H1 (cell line): ENCODE results near the gene PTPRG. TPM values are rescaled to one million over a fixed set of nuclear protein-coding genes. Genes with fewer than 3 reads are reported as not detected.
A peak's percentile ranks its signal among the peaks of the same experiment; 100 is the strongest.

Experiments
- CTCF ChIA-PET: fragments of 300-600 bp; sonication (Branson Sonifier 250); formaldehyde crosslinking; loops from one replicate; lab custom pipeline; 2021; ENCODE audit not compliant: partially characterized antibody; lab: Charles Lee
- POLR2A ChIA-PET: fragments of 300-600 bp; sonication (Branson Sonifier 250); formaldehyde crosslinking; loops from one replicate; lab custom pipeline; 2021; ENCODE audit warnings: inconsistent platforms; ENCODE audit not compliant: partially characterized antibody; lab: Charles Lee
- DNase-seq, 2 experiments: peaks; one replicate each; pipeline versions ENCODE4 v3.0.0 to v3.0.0-alpha.2; 2010 to 2022; ENCODE audit warnings: low spot score in 2 of 2, low read depth in 1 of 2, mixed read lengths in 1 of 2
- FAIRE-seq: peaks from 2 replicates; lab custom pipeline; 2011; peaks lifted over from hg19 to GRCh38; lab: Jason Lieb, UNC
- H2AFZ ChIP-seq: 2 replicates; pipeline ENCODE4 v1.8.1; 2012; ENCODE audit warnings: low read length, inconsistent platforms
- H2AK5ac ChIP-seq: 2 replicates; pipeline ENCODE4 v1.6.1; 2013; ENCODE audit warnings: low read depth, low read length
- H2BK120ac ChIP-seq: replicated peaks from 2 replicates; pipeline ENCODE3; 2013; ENCODE audit warnings: low read depth, low read length, inconsistent platforms
- H2BK12ac ChIP-seq: 2 replicates; pipeline ENCODE4 v1.6.1; 2013; ENCODE audit warnings: low read depth, low read length
- H2BK15ac ChIP-seq: 2 replicates; pipeline ENCODE4 v1.6.1; 2013; ENCODE audit warnings: low read length
- H2BK20ac ChIP-seq: 2 replicates; pipeline ENCODE4 v1.6.1; 2013; ENCODE audit warnings: low read length
- H2BK5ac ChIP-seq: 2 replicates; pipeline ENCODE4 v1.6.1; 2013; ENCODE audit warnings: low read depth, low read length
- H3K14ac ChIP-seq: 2 replicates; pipeline ENCODE4 v1.6.1; 2013; ENCODE audit warnings: inconsistent platforms; ENCODE audit not compliant: insufficient read length
- H3K18ac ChIP-seq: 2 replicates; pipeline ENCODE4 v1.6.1; 2013; ENCODE audit warnings: low read length; ENCODE audit errors: extremely low read depth
- H3K23ac ChIP-seq: 2 replicates; pipeline ENCODE4 v1.6.1; 2013; ENCODE audit warnings: inconsistent platforms; ENCODE audit not compliant: insufficient read length
- H3K23me2 ChIP-seq: 2 replicates; pipeline ENCODE4 v1.6.1; 2013; ENCODE audit warnings: low read depth, low read length
- H3K27ac ChIP-seq: 2 replicates; pipeline ENCODE4 v1.6.1; 2011; ENCODE audit warnings: low read depth, low read length, inconsistent platforms
- H3K27me3 ChIP-seq, 4 experiments: replicated peaks in 1 of 4; 1 replicate in 1 of 4; 2 replicates in 3 of 4; pipeline versions ENCODE4 v1.6.1 to v1.8.1; 2011 to 2013; ENCODE audit warnings: low read length in 3 of 4, mild to moderate bottlenecking in 3 of 4, inconsistent platforms in 2 of 4, mixed read lengths in 2 of 4, moderate library complexity in 1 of 4; ENCODE audit not compliant: control insufficient read depth in 3 of 4, insufficient read depth in 3 of 4; ENCODE audit errors: extremely low read depth in 1 of 4
- H3K36me3 ChIP-seq, 4 experiments: 2 replicates each; pipeline versions ENCODE4 v1.6.1 to v1.8.1; 2011 to 2013; ENCODE audit warnings: mild to moderate bottlenecking in 4 of 4, low read length in 3 of 4, moderate library complexity in 2 of 4, control low read depth in 1 of 4, inconsistent platforms in 1 of 4; ENCODE audit not compliant: insufficient read depth in 4 of 4, control insufficient read depth in 2 of 4
- H3K4ac ChIP-seq: replicated peaks from 2 replicates; pipeline ENCODE3; 2013; ENCODE audit warnings: low read length, low read depth, mixed read lengths, inconsistent platforms; ENCODE audit not compliant: insufficient read length
- H3K4me1 ChIP-seq, 4 experiments: replicated peaks in 1 of 4; 1 replicate in 1 of 4; 2 replicates in 3 of 4; pipeline versions ENCODE4 v1.6.1 to v1.8.1; 2011 to 2013; ENCODE audit warnings: low read length in 3 of 4, inconsistent platforms in 2 of 4, mixed read lengths in 1 of 4; ENCODE audit not compliant: insufficient read depth in 4 of 4, control insufficient read depth in 3 of 4
- H3K4me2 ChIP-seq, 2 experiments: 2 replicates each; pipeline versions ENCODE4 v1.6.1 to v1.8.1; 2011 to 2013; ENCODE audit warnings: low read depth in 2 of 2, low read length in 2 of 2, control low read depth in 1 of 2, inconsistent platforms in 1 of 2, mild to moderate bottlenecking in 1 of 2; ENCODE audit not compliant: insufficient read depth in 1 of 2
- H3K4me3 ChIP-seq, 4 experiments: fragments of 200-600, 300-600 bp in 1 of 4; sonication (generic), shearing (Covaris generic), sonication (Bioruptor Twin) in 1 of 4; 2 replicates each; pipeline versions ENCODE4 v1.5.1 to v1.8.1; 2011 to 2016; ENCODE audit warnings: low read length in 4 of 4, low read depth in 3 of 4, control low read depth in 2 of 4, inconsistent platforms in 2 of 4, mild to moderate bottlenecking in 2 of 4, mixed read lengths in 1 of 4, moderate library complexity in 1 of 4; ENCODE audit not compliant: insufficient read depth in 2 of 4; ENCODE audit errors: extremely low read depth in 1 of 4
- H3K56ac ChIP-seq: replicated peaks from 2 replicates; pipeline ENCODE3; 2013; ENCODE audit warnings: low read depth, mild to moderate bottlenecking, mixed read lengths, low read length, inconsistent platforms; ENCODE audit not compliant: insufficient read length
- H3K79me1 ChIP-seq: 2 replicates; pipeline ENCODE4 v1.6.1; 2013; ENCODE audit warnings: low read depth, low read length, control low read depth
- H3K79me2 ChIP-seq, 2 experiments: 2 replicates each; pipeline versions ENCODE4 v1.6.1 to v1.8.1; 2012 to 2013; ENCODE audit warnings: low read length in 2 of 2, mild to moderate bottlenecking in 2 of 2, inconsistent platforms in 1 of 2; ENCODE audit not compliant: insufficient read depth in 2 of 2, control insufficient read depth in 1 of 2
- H3K9ac ChIP-seq, 4 experiments: replicated peaks in 1 of 4; 1 replicate in 1 of 4; 2 replicates in 3 of 4; pipeline versions ENCODE4 v1.6.1 to v1.8.1; 2011 to 2013; ENCODE audit warnings: low read depth in 3 of 4, low read length in 3 of 4, control low read depth in 2 of 4, mild to moderate bottlenecking in 2 of 4, moderate library complexity in 2 of 4, inconsistent platforms in 1 of 4; ENCODE audit errors: extremely low read depth in 1 of 4
- H3K9me3 ChIP-seq, 2 experiments: 2 replicates each; pipeline versions ENCODE4 v1.6.1 to v1.8.1; 2012 to 2013; ENCODE audit warnings: mild to moderate bottlenecking in 2 of 2, moderate library complexity in 2 of 2, control low read depth in 1 of 2, inconsistent platforms in 1 of 2, low read depth in 1 of 2, low read length in 1 of 2, mixed read lengths in 1 of 2; ENCODE audit not compliant: insufficient read depth in 2 of 2
- H4K20me1 ChIP-seq, 2 experiments: replicated peaks in 1 of 2; 2 replicates each; pipeline versions ENCODE3 to v1.8.1; 2011 to 2013; ENCODE audit warnings: inconsistent platforms in 2 of 2, low read length in 2 of 2, mild to moderate bottlenecking in 1 of 2; ENCODE audit not compliant: insufficient read depth in 2 of 2, control insufficient read depth in 1 of 2
- H4K5ac ChIP-seq: 2 replicates; pipeline ENCODE4 v1.6.1; 2013; ENCODE audit warnings: low read length, low read depth, mixed read lengths, inconsistent platforms; ENCODE audit not compliant: insufficient read length
- H4K8ac ChIP-seq: 2 replicates; pipeline ENCODE4 v1.8.0; 2013; ENCODE audit warnings: mild to moderate bottlenecking, moderate library complexity, low read length, inconsistent platforms; ENCODE audit not compliant: insufficient read depth; ENCODE audit errors: extremely low read depth
- H4K91ac ChIP-seq: replicated peaks from 2 replicates; pipeline ENCODE3; 2013; ENCODE audit warnings: low read length, mixed read lengths, inconsistent platforms; ENCODE audit not compliant: insufficient read length
- BCL11A ChIP-seq, 2 experiments: IDR thresholded peaks; one replicate each; pipeline ENCODE4 v1.6.1; 2011; ENCODE audit warnings: low read depth in 2 of 2, low read length in 2 of 2, mild to moderate bottlenecking in 2 of 2
- BRCA1 ChIP-seq: IDR thresholded peaks from 2 replicates; pipeline ENCODE4 v1.6.1; 2012; ENCODE audit warnings: low read depth, low read length, improper control_type of control experiment
- CBX5 ChIP-seq: fragments of 300-800, 300-1000 bp; sonication (generic); IDR thresholded peaks from 2 replicates; pipeline ENCODE4 v1.7.1; 2016; ENCODE audit warnings: antibody characterized with exemption, low read length, low read depth
- CHD1 ChIP-seq: IDR thresholded peaks from 2 replicates; pipeline ENCODE4 v1.6.1; 2012; ENCODE audit warnings: low read depth, low read length, improper control_type of control experiment
- CHD2 ChIP-seq: IDR thresholded peaks from 2 replicates; pipeline ENCODE4 v1.6.1; 2012; ENCODE audit warnings: low read length, improper control_type of control experiment
- CREB1 ChIP-seq: IDR thresholded peaks from 2 replicates; pipeline ENCODE4 v1.6.1; 2012; ENCODE audit warnings: inconsistent platforms
- FOSL1 ChIP-seq: IDR thresholded peaks from 2 replicates; pipeline ENCODE4 v1.6.1; 2011; ENCODE audit warnings: mild to moderate bottlenecking, low read depth, low read length, moderate library complexity; ENCODE audit not compliant: insufficient read depth
- HDAC2 ChIP-seq, 2 experiments: fragments of 300-600 bp in 1 of 2; sonication (generic) in 1 of 2; IDR thresholded peaks; 2 replicates each; pipeline ENCODE4 v1.6.1; 2011 to 2012; ENCODE audit warnings: low read depth in 2 of 2, low read length in 2 of 2, mild to moderate bottlenecking in 2 of 2, moderate library complexity in 2 of 2, borderline replicate concordance in 1 of 2, inconsistent platforms in 1 of 2
- SAP30 ChIP-seq: fragments of 300-600 bp; sonication (generic); IDR thresholded peaks from 2 replicates; pipeline ENCODE4 v1.7.1; 2012; ENCODE audit warnings: low read length, moderate library complexity, mild to moderate bottlenecking, inconsistent platforms; ENCODE audit not compliant: insufficient read depth, insufficient replicate concordance
- SIN3A ChIP-seq, 2 experiments: IDR thresholded peaks in 1 of 2; conservative IDR thresholded peaks in 1 of 2; 2 replicates each; pipeline ENCODE4 v1.6.1; 2011 to 2012; ENCODE audit warnings: low read length in 2 of 2, improper control_type of control experiment in 1 of 2, low read depth in 1 of 2, mild to moderate bottlenecking in 1 of 2
- SP4 ChIP-seq: IDR thresholded peaks from 2 replicates; pipeline ENCODE4 v1.6.1; 2012; ENCODE audit warnings: low read length, inconsistent platforms
- TCF12 ChIP-seq: IDR thresholded peaks from 2 replicates; pipeline ENCODE4 v1.6.1; 2011; ENCODE audit warnings: low read depth, mild to moderate bottlenecking, low read length
- WGBS, 2 experiments: shearing (Covaris generic) in 1 of 2; methylation state at CpG; one replicate each; pipeline versions ENCODE4 v1.1.6 to v1.1.7; 2013 to 2015; ENCODE audit warnings: low lambda C conversion rate in 2 of 2, mixed read lengths in 2 of 2, inconsistent platforms in 1 of 2, low coverage in 1 of 2, missing lambda C conversion rate in 1 of 2; ENCODE audit not compliant: insufficient replicate concordance in 2 of 2, insufficient coverage in 1 of 2, insufficient read length in 1 of 2; ENCODE audit errors: extremely low coverage in 1 of 2, missing lambda C conversion rate in 1 of 2; 5-methylcytosine and 5-hydroxymethylcytosine counted together
- polyA plus RNA-seq, 7 experiments: library from polyadenylated mRNA; depleted of rRNA in 3 of 7; stranded (reverse) in 5 of 7; unstranded in 2 of 7; fragments of >200 nt in 5 of 7; fragments of 200-250 nt in 2 of 7; gene quantifications; 1 replicate in 5 of 7; 2 replicates in 1 of 7; 4 replicates in 1 of 7; pipeline versions ENCODE4 v1.2.1 to v1.2.3, GENCODE V29; 2011 to 2013; ENCODE audit warnings: missing spikeins in 2 of 7, mixed read lengths in 2 of 7
- total RNA-seq: library from RNA; stranded (reverse); fragmentation: NEBNext Ultra II Directional; extraction: Animal tissue kit (Norgen Biotek cat#: 25700); gene quantifications from 2 replicates; pipeline ENCODE4 v1.2.1, GENCODE V29; 2021
- TF ChIP-seq, protein P1 (sequence below): IDR thresholded peaks from 2 replicates; pipeline ENCODE4 v1.6.1; 2012; ENCODE audit warnings: inconsistent platforms

The PTPRG gene
- total and polyA plus RNA-seq, 2 of the 8 experiments (the other 6 are each of a cell fraction or from before 2014, with no cell fraction given): 23.3 to 96.2 TPM

DNA sequence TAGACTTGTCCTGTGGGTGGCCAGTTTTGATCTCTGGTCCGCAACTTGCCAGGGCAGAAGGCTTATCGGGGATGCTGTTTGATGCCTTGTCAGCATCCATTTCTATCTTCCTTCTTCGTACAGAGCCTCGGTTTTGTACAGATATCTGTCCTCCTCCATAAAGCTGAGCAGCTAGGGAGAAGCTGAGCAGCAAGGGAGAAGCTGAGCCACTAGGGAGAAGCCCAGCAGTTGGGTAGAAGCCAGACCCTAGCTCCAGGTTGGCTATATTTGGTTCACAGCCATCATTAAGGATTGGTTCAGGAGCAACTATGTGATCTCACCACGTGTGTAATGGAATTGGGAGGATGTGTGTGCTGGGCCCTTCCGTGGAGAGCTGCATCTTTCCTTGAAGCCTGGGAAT lies 46.7 kb downstream of the PTPRG start:
- no peak overlapping the region for H3K4me2 ChIP-seq
- POLR2A ChIA-PET: interaction anchor here (0.7 to 2.0 kb wide), 7 partner anchors 10 to 100 kb away, joined by 3 to 9 read pairs (median 4); no protein-coding TSS in a partner anchor
- no peak overlapping the region for H2BK15ac ChIP-seq
- no peak overlapping the region for H3K4ac ChIP-seq
- H4K5ac ChIP-seq: no peak overlapping the region
- H3K56ac ChIP-seq: no peak overlapping the region
- H4K8ac ChIP-seq: 0 out of 2 replicates have a peak overlapping the region, but pooled peaks have one; percentile 41
- FAIRE-seq (no peak), DNase-seq (no peak)
- H3K27me3 ChIP-seq: no peaks in the 10 kb centered on the region
- no peak overlapping the region for H3K4me3 ChIP-seq
- H2BK20ac ChIP-seq: no peak overlapping the region
- H4K91ac ChIP-seq: no peak overlapping the region
- peaks cover 26 to 98% of the 10 kb centered on the region in 2 experiments for H3K79me2 ChIP-seq
- peaks cover 0 to 11% (median 4%) of the 10 kb centered on the region in 4 experiments; a peak in 4 of 8 replicates for H3K36me3 ChIP-seq
- H3K9ac ChIP-seq: no peak overlapping the region
- no peak overlapping the region for H3K18ac ChIP-seq
- CTCF ChIA-PET: interaction anchor here (0.6 to 0.7 kb wide), 2 partner anchors 151 to 169 kb away, joined by 3 read pairs; no protein-coding TSS in a partner anchor
- no peak overlapping the region for H2BK12ac ChIP-seq
- no peak overlapping the region for H2BK120ac ChIP-seq
- H2AFZ ChIP-seq: no peak overlapping the region
- WGBS, 2 experiments: 93% methylated on average over 6 of the region's 6 CpGs; no CpG with 5 or more reads in 1 of the 2 experiments
- no peak overlapping the region for H3K23ac ChIP-seq
- no peak overlapping the region for H3K14ac ChIP-seq
- peaks cover 26% of the 10 kb centered on the region for H3K79me1 ChIP-seq
- peaks cover 0 to 14% (median 3%) of the 10 kb centered on the region in 4 experiments; a peak in 3 of 7 replicates for H3K4me1 ChIP-seq
- H3K9me3 ChIP-seq: no peaks in the 10 kb centered on the region; a peak in 1 of 4 replicates
- no peak overlapping the region for H3K27ac ChIP-seq
- H2BK5ac ChIP-seq: no peak overlapping the region; the same call in 1 of the 2 replicates
- no peak overlapping the region for H2AK5ac ChIP-seq
- H3K23me2 ChIP-seq: no peaks in the 10 kb centered on the region
- peaks cover 20 to 40% of the 10 kb centered on the region in 2 experiments for H4K20me1 ChIP-seq
- no peak for TF ChIP-seq CHD2
- TF ChIP-seq FOSL1: no peak
- no peak for TF ChIP-seq SP4
- TF ChIP-seq, protein P1, sequence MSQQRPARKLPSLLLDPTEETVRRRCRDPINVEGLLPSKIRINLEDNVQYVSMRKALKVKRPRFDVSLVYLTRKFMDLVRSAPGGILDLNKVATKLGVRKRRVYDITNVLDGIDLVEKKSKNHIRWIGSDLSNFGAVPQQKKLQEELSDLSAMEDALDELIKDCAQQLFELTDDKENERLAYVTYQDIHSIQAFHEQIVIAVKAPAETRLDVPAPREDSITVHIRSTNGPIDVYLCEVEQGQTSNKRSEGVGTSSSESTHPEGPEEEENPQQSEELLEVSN: no peak
- TF ChIP-seq TCF12: no peak
- TF ChIP-seq SAP30: no peak
- no peak for TF ChIP-seq SIN3A (conservative IDR thresholded peaks at IDR 0.05 in 1 of 2, IDR thresholded peaks at IDR 0.05 in 1 of 2; ENCODE audit: low read depth in 1 of 2, low read length in 2 of 2)
- no peak for TF ChIP-seq CREB1
- TF ChIP-seq BCL11A (IDR thresholded peaks at IDR 0.05; ENCODE audit: low read depth in 2 of 2, low read length in 2 of 2): no peak
- no peak for TF ChIP-seq CHD1
- TF ChIP-seq BRCA1: no peak
- no peak for TF ChIP-seq HDAC2 (IDR thresholded peaks at IDR 0.05; ENCODE audit: borderline replicate concordance in 1 of 2, low read depth in 2 of 2, low read length in 2 of 2)
- TF ChIP-seq CBX5: no peak
